Renal cortical epithelial cell (primary cell): ENCODE measurements around the gene OR8B4. TPM values are rescaled to one million over a fixed set of nuclear protein-coding genes. Genes with fewer than 3 reads are reported as not detected.
"Not testable (repeated sequence)": the region's sequence is repeated elsewhere in the genome, so short reads cannot be mapped to it uniquely, and the experiment has no call there.

Experiments used
- DNase-seq: peaks from one replicate; pipeline ENCODE4 v3.0.0-alpha.2; 2011; ENCODE audit warnings: low read depth
- total RNA-seq: library from RNA; depleted of rRNA; stranded (reverse); fragments of >200 nt; gene quantifications from 2 replicates; pipeline ENCODE4 v1.2.3, GENCODE V29; 2014

The OR8B4 gene
- total RNA-seq, 1 donor from 2014 or later: not detected

DNA sequence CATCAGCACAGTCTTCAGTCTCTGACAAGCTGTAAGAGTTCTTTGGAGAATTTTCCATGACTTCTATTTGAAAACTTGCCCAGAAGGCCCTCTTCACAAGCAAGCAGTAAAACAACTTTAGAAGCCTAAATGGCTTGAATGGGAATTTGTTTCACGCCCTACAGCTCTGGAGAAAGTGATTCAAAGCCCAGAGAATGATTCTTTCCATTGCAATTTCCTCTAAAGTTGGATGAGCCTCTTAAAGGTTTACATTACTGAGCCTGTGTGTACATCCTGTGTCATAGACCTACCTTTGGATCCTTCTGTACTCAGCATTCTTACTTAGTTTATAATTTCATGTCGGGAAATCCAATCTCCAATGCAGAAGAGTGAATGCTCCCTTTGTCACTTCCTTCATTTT is 19.1 kb downstream of the OR8B4 start:
- no peak for DNase-seq

DNA sequence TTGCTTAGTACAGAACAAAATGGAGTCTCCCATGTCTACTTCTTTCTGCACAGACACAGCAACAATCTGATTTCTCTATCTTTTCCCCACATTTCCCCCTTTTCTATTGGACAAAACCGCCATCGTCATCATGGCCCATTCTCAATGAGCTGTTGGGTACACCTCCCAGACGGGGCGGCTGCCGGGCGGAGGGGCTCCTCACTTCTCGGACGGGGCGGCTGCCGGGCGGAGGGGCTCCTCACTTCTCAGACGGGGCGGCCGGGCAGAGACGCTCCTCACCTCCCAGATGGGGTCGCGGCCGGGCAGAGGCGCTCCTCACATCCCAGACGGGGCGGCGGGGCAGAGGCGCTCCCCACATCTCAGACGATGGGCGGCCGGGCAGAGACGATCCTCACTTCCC is 21.5 kb downstream of the OR8B4 start:
- DNase-seq: not testable (repeated sequence)

DNA sequence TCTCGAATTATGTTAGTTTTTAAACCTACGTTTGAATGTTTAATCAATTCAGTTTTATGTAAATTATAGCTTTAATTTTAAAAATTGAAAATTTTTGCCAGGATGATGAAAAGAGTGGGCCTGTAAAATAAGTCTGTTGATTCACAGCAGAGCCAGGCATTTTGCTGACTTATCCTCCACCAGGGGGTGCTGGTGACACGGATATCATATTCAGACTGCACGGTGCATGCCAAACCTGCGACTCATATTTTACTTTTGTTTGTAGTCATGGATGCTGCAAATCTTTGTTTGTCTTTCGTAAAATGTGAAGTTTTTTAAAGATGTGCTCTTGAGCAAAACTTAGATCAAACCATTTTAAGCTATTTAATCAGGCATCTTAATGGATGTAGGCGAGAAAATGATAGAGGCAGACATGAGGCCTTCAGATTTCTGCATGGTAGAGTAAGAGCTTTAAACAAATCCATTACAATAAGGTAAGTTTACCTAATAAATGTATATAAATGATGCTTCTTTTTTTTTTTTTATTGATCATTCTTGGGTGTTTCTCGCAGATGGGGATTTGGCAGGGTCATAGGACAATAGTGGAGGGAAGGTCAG is 22.2 kb downstream of the OR8B4 start:
- DNase-seq: peak; percentile 70

DNA sequence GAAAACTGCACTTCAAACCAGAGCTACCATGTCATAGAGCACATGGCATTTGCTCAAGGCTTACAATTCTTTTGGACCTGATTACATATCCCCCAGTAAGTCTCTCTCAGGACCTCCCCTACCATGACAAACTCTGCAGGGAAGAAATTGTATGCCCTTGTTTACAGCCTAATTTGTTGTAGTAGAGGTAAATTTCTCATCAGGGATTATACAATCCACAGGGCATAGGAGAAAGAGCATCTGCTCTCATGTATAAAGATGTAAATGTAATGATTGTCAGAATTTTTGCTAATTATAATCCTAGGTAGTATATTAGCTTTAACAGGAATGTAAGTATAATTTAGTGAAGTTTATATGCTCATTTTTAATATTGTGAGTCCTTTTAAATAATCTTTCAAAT is 25.7 kb downstream of the OR8B4 start, which contains the start of gene OR8B3:
Gene OR8B3 (minus strand): TSS at position 101 of the 400 bp plus-strand sequence. CDS start 1,673 bp downstream, outside the sequence.
- DNase-seq: no peak

DNA sequence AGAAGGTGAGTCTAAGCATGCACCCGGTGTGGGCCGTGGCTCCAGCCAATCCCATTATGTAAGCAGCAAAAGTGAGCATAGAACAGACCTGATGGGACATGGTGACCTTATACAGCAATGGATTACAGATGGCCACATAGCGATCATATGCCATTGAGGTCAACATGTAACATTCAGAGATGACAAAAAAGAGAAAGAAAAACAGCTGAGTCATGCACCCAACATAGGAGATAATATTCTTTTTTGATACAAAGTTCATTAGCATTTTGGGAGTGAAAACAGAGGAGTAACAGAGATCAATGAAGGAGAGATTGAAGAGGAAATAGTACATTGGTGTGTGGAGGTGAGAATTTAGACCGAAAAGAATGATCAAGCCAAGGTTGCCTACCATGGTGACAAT is 27.8 kb downstream of the OR8B4 start:
- DNase-seq: not testable (repeated sequence)

DNA sequence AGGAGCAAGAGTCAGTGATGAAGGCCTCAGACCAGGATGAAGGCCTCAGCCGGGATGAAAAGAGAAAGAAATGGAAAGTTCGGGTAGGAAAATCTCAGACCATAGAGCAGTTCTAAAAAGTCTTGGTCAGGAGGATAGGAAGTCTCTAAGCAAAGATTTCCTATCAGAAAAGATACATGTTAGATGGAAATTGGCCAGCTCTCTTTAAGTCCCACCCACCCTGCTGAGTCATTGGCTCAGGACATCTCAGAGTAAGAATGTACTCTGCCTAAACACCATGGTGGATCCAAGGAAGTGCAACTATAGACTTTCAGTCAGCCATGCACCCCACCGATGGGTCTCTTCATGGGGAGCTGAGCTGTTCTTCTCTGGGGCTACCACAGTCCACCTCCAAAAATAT is 30.3 kb downstream of the OR8B4 start:
- DNase-seq: no peak

DNA sequence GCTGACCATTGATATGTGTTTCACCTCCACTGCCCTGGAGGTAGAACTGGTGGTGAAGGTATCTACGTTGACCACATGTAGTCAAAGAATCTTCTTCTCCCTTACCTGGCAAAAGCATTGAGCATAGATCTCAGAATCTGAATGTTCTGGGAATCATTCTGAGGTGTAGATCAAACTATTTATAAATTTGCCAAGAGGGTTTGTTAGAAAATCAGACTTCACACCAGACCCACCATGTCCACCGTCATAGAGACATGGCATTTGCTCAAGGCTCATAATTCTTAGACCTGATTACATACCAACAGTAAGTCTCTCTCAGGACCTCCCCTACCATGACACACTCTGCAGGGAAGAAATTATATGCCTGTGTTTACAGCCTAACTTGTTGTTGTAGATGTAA is 40.3 kb downstream of the OR8B4 start, which contains the start of gene OR8B2:
Gene OR8B2 (minus strand): TSS at position 101 of the 400 bp plus-strand sequence. CDS start 1,156 bp downstream, outside the sequence.
- no peak for DNase-seq

DNA sequence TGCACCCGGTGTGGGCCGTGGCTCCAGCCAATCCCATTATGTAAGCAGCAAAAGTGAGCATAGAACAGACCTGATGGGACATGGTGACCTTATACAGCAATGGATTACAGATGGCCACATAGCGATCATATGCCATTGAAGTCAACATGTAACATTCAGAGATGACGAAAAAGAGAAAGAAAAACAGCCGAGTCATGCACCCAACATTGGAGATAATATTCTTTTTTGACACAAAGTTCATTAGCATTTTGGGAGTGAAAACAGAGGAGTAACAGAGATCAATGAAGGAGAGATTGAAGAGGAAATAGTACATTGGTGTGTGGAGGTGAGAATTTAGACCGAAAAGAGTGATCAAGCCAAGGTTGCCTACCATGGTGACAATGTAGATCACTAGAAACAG is 41.8 kb downstream of the OR8B4 start:
- not testable (repeated sequence) for DNase-seq

DNA sequence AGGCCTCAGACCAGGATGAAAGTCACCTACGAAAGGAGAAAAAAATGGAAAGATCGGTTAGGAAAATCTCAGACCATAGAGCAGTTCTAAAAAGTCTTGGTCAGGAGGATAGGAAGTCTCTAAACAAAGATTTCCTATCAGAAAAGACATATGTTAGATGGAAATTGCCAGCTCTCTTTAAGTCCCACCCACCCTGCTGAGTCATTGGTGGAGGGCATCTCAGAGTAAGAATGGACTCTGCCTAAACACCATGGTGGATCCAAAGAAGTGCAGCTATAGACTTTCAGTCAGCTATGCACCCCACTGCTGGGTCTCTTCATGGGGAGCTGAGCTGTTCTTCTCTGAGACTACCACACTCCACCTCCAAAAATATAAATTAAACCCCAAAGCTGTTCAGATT is 44.1 kb downstream of the OR8B4 start:
- DNase-seq: no peak

DNA sequence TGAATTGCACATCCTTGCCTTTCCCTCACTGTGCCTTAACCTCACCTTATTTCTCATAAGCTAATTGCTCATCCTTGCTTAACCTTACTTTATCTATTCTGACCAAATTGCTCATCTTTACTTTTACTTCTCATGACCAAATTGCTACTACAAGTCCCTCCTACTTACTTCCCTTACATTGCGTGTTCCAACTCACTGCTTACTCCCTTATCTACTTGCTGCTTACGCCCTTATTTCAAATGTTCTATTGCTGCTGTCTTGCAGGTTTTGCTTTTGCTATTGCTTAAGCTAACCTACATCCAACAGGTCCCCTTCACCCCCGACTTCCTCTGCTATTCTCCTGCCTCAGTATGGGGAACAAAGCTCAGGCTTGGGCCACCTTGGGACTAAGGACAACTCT is 48.4 kb downstream of the OR8B4 start:
- no peak for DNase-seq

Other genes with a start within 250 kb of the OR8B4 start
- gene OR10D3, start 241.5 kb downstream of the OR8B4 start, total RNA-seq: not detected in 2 replicates
- gene OR8G1, start 183.8 kb downstream of the OR8B4 start, total RNA-seq: not detected in 2 replicates
- not detected in 2 replicates for gene OR8G5, start 168.5 kb downstream of the OR8B4 start, total RNA-seq
- gene OR8D1, start 110.9 kb downstream of the OR8B4 start, total RNA-seq: not detected in 2 replicates
- not detected in 2 replicates for gene OR8D2, start 104.7 kb downstream of the OR8B4 start, total RNA-seq
- not detected in 2 replicates for gene OR8B2, start 40.4 kb downstream of the OR8B4 start, total RNA-seq
- not detected in 2 replicates for gene OR8B3, start 25.8 kb downstream of the OR8B4 start, total RNA-seq
- gene OR8B8, start 20.8 kb upstream of the OR8B4 start, total RNA-seq: not detected in 2 replicates
- not detected in 2 replicates for gene OR8B12, start 118.8 kb upstream of the OR8B4 start, total RNA-seq
- not detected in 2 replicates for gene OR8A1, start 145.1 kb upstream of the OR8B4 start, total RNA-seq
- gene PANX3, start 186.6 kb upstream of the OR8B4 start, total RNA-seq: not detected in 2 replicates
- 22.4 and 33.1 TPM in 2 replicates for gene TBRG1, start 198.0 kb upstream of the OR8B4 start, total RNA-seq
- 8.7 and 36.5 TPM in 2 replicates for gene SIAE, start 248.9 kb upstream of the OR8B4 start, total RNA-seq
- gene SPA17, start 249.0 kb upstream of the OR8B4 start, total RNA-seq: 11.3 and 22.6 TPM in 2 replicates